HG03045 (cell line): Measurements from ENCODE around the gene TXNL4A.
A peak's percentile ranks its signal among the peaks of the same experiment; 100 is the strongest.
"Not testable (repeated sequence)": the region's sequence is repeated elsewhere in the genome, so short reads cannot be mapped to it uniquely, and the experiment has no call there.

Experiments
- ATAC-seq: cut with Tn5 transposase; IDR thresholded peaks from one replicate; pipeline ENCODE4 v1.9.1; 2021; ENCODE audit warnings: mild to moderate bottlenecking, moderate library complexity; ENCODE audit not compliant: unreplicated experiment

Gene TXNL4A

GRCh38 chr18:79999701-80000100 is 11.3 kb upstream of the TXNL4A start:
- not testable (repeated sequence) for ATAC-seq

- no peak for ATAC-seq
Measured at GRCh38 chr18:79991494-79991893, 3.1 kb upstream of the TXNL4A start.

GRCh38 chr18:79989195-79989497 is 783 bp upstream of the TXNL4A start:
- no peak for ATAC-seq

- peak; percentile 61 for ATAC-seq
Measured at GRCh38 chr18:79988071-79988450, 302 bp downstream of the TXNL4A start.

GRCh38 chr18:79987566-79987965 is 797 bp downstream of the TXNL4A start:
- ATAC-seq, result no peak

GRCh38 chr18:79986726-79987125 is 1.6 kb downstream of the TXNL4A start:
- ATAC-seq, result no peak

GRCh38 chr18:79985172-79985571 is 3.2 kb downstream of the TXNL4A start:
- ATAC-seq, result no peak

- ATAC-seq, result no peak
Measured at GRCh38 chr18:79983793-79984192, 4.6 kb downstream of the TXNL4A start.

- no peak for ATAC-seq
Measured at GRCh38 chr18:79983253-79983652, 5.1 kb downstream of the TXNL4A start.

GRCh38 chr18:79982736-79983135 is 5.6 kb downstream of the TXNL4A start:
- ATAC-seq, result no peak

GRCh38 chr18:79980585-79980984 is 7.8 kb downstream of the TXNL4A start:
- ATAC-seq, result no peak

GRCh38 chr18:79979843-79980242 is 8.5 kb downstream of the TXNL4A start:
- ATAC-seq, result no peak

- ATAC-seq, result no peak
Measured at GRCh38 chr18:79975985-79976680, 12.2 kb downstream of the TXNL4A start.

- ATAC-seq, result no peak
Measured at GRCh38 chr18:79975043-79975442, 13.3 kb downstream of the TXNL4A start.

- no peak for ATAC-seq
Measured at GRCh38 chr18:79974025-79974654, 14.2 kb downstream of the TXNL4A start.

- ATAC-seq, result no peak
Measured at GRCh38 chr18:79973517-79973916, 14.8 kb downstream of the TXNL4A start.

GRCh38 chr18:79972720-79973119 is 15.6 kb downstream of the TXNL4A start:
- no peak for ATAC-seq

- ATAC-seq, result no peak
Measured at GRCh38 chr18:79971986-79972385, 16.4 kb downstream of the TXNL4A start.

GRCh38 chr18:79971211-79971952 is 17.0 kb downstream of the TXNL4A start:
- ATAC-seq, result no peak

- ATAC-seq, result no peak
Measured at GRCh38 chr18:79970419-79971133, 17.8 kb downstream of the TXNL4A start.

GRCh38 chr18:79965119-79965902 is 23.1 kb downstream of the TXNL4A start:
- ATAC-seq, result no peak
